ENCODE measurements around the gene ERBB4.

DNA sequence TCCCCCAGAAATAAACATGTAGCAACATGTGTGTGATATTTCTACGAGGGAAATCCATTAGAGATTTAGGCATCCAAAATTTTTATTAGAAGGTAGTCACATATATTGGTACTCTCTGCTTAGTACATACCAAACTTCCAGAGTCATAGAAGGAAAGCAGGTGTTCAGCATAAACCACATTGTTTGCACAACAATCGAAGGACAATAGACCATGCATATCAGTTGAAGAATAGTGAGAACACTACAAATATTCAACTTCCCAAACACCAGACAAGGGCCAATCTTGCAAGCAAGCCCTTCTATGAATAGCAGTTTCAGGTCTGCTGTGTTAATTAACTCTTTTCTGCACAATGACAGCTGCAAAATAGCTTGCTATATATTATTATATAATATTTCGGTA, 702.2 kb downstream of the ERBB4 start:
- TF ChIP-seq TAF1 (IDR thresholded peaks at IDR 0.05; ENCODE audit: low read depth, low read length): no peak
- no peak for TF ChIP-seq SPI1 (IDR thresholded peaks at IDR 0.05; ENCODE audit: low read depth, low read length)
- no peak for TF ChIP-seq POLR2A (IDR thresholded peaks at IDR 0.05; ENCODE audit: low read depth, low read length)
- no peak for TF ChIP-seq POLR2AphosphoS5 (IDR thresholded peaks at IDR 0.05; ENCODE audit: low read depth, low read length)
- TF ChIP-seq POU2F2 (IDR thresholded peaks at IDR 0.05; ENCODE audit: low read depth, low read length): no peak
- no peak for TF ChIP-seq PAX5 (IDR thresholded peaks at IDR 0.05; ENCODE audit: insufficient read depth, low read length, severe bottlenecking)

Measured in GM12891 (cell line).